HepG2 (cell line): Measurements from ENCODE around the gene RAET1E. TPM values are rescaled to one million over a fixed set of nuclear protein-coding genes. Genes with fewer than 3 reads are reported as not detected.

Experiments used
- FOXK2 ChIP-seq: fragments of 450-650 bp; IDR thresholded peaks from 2 replicates; pipeline ENCODE4 v1.6.1; 2016
- NFAT5 ChIP-seq: sonication (generic); formaldehyde crosslinking; IDR thresholded peaks from 2 replicates; pipeline ENCODE4 v1.4.0; 2020; ENCODE audit warnings: missing genetic modification reagents
- NFRKB ChIP-seq: fragments of 450-650 bp; IDR thresholded peaks from 2 replicates; pipeline ENCODE4 v1.6.1; 2017
- NFYC ChIP-seq: IDR thresholded peaks from 2 replicates; pipeline ENCODE4 v1.6.1; 2016; ENCODE audit warnings: missing genetic modification reagents, missing compliant biosample characterization
- NPAS2 ChIP-seq: sonication (generic); formaldehyde crosslinking; IDR thresholded peaks from 2 replicates; pipeline ENCODE4 v1.8.0; 2022; ENCODE audit warnings: mild to moderate bottlenecking, missing genetic modification reagents, borderline replicate concordance
- PBX2 ChIP-seq: IDR thresholded peaks from 2 replicates; pipeline ENCODE4 v1.6.1; 2016; ENCODE audit warnings: control low read depth
- PHF20 ChIP-seq: sonication (generic); formaldehyde crosslinking; IDR thresholded peaks from 2 replicates; pipeline ENCODE4 v1.5.0; 2020; ENCODE audit warnings: mild to moderate bottlenecking, missing genetic modification reagents
- RFXAP ChIP-seq: sonication (generic); formaldehyde crosslinking; IDR thresholded peaks from 2 replicates; pipeline ENCODE4 v1.4.0; 2020; ENCODE audit warnings: missing genetic modification reagents, borderline replicate concordance
- RNF219 ChIP-seq: sonication (generic); formaldehyde crosslinking; IDR thresholded peaks from 2 replicates; pipeline ENCODE4 v1.5.0; 2020; ENCODE audit warnings: mild to moderate bottlenecking, missing genetic modification reagents
- SETDB1 ChIP-seq: sonication (generic); formaldehyde crosslinking; IDR thresholded peaks from 2 replicates; pipeline ENCODE4 v1.5.1; 2020; ENCODE audit warnings: missing genetic modification reagents, mild to moderate bottlenecking, borderline replicate concordance
- ZBTB1 ChIP-seq: sonication (generic); formaldehyde crosslinking; IDR thresholded peaks from 2 replicates; pipeline ENCODE4 v1.4.0; 2020; ENCODE audit warnings: missing genetic modification reagents, borderline replicate concordance
- ZFP41 ChIP-seq: sonication (generic); formaldehyde crosslinking; IDR thresholded peaks from 2 replicates; pipeline ENCODE4 v1.4.0; 2020; ENCODE audit warnings: mild to moderate bottlenecking, missing genetic modification reagents, borderline replicate concordance
- ZNF225 ChIP-seq: sonication (generic); formaldehyde crosslinking; IDR thresholded peaks from 2 replicates; pipeline ENCODE4 v1.4.0; 2020; ENCODE audit warnings: mild to moderate bottlenecking, missing genetic modification reagents
- ZNF230 ChIP-seq: sonication (generic); formaldehyde crosslinking; IDR thresholded peaks from 2 replicates; pipeline ENCODE4 v1.4.0; 2020; ENCODE audit warnings: mild to moderate bottlenecking, missing genetic modification reagents
- ZNF382 ChIP-seq: sonication (generic); formaldehyde crosslinking; IDR thresholded peaks from 2 replicates; pipeline ENCODE4 v1.5.0; 2020; ENCODE audit warnings: missing genetic modification reagents, mild to moderate bottlenecking, borderline replicate concordance
- ZNF501 ChIP-seq: sonication (generic); formaldehyde crosslinking; IDR thresholded peaks from 2 replicates; pipeline ENCODE4 v1.5.1; 2020; ENCODE audit warnings: mild to moderate bottlenecking, moderate library complexity, missing genetic modification reagents
- ZZZ3 ChIP-seq: sonication (generic); formaldehyde crosslinking; IDR thresholded peaks from 2 replicates; pipeline ENCODE4 v1.4.0; 2020; ENCODE audit warnings: missing genetic modification reagents, mild to moderate bottlenecking, borderline replicate concordance
- polyA plus RNA-seq, 8 experiments: library from polyadenylated mRNA; depleted of rRNA in 3 of 8; stranded (reverse) in 7 of 8; unstranded in 1 of 8; fragments of >200 nt; fragmentation: Illumina TruSeq in 4 of 8; extraction: Trizol in 4 of 8; gene quantifications; 2 replicates each; pipeline versions ENCODE4 v1.2.1 to v1.2.3, GENCODE V29; 2011 to 2016; ENCODE audit warnings: low read depth in 4 of 8, missing spikeins in 1 of 8, mixed read lengths in 1 of 8; ENCODE audit not compliant: insufficient read depth in 1 of 8
- total RNA-seq, 5 experiments: library from RNA; depleted of rRNA; stranded (reverse); fragments of >200 nt; fragmentation: Illumina TruSeq; extraction: Trizol; gene quantifications; 2 replicates each; pipeline ENCODE4 v1.2.3, GENCODE V29; 2016; ENCODE audit warnings: low read depth in 1 of 5
- TF ChIP-seq, protein P1 (sequence below): sonication (generic); formaldehyde crosslinking; conservative IDR thresholded peaks from 2 replicates; pipeline ENCODE4 v1.4.0; 2020; ENCODE audit warnings: missing genetic modification reagents
- TF ChIP-seq, protein P2 (sequence below): sonication (generic); formaldehyde crosslinking; IDR thresholded peaks from 2 replicates; pipeline ENCODE4 v1.9.0; 2021; ENCODE audit warnings: missing genetic modification reagents, borderline replicate concordance

Gene RAET1E
- total and polyA plus RNA-seq, 2 of the 13 experiments (the other 11 are each of a cell fraction or from before 2014, with no cell fraction given), result not detected

- TF ChIP-seq ZNF382 (CRISPR knock-in tag) (no peak), RNF219 (CRISPR knock-in tag) (no peak; the same call in 1 of the 2 replicates), NPAS2 (CRISPR knock-in tag) (no peak), ZZZ3 (CRISPR knock-in tag) (no peak), ZFP41 (no peak), ZBTB1 (CRISPR knock-in tag) (no peak), RFXAP (CRISPR knock-in tag) (no peak), NFYC (CRISPR knock-in tag) (no peak), NFRKB (no peak), FOXK2 (no peak), ZNF230 (CRISPR knock-in tag) (no peak), ZNF225 (peak; percentile 54; the same call in 1 of the 2 replicates), PBX2 (CRISPR knock-in tag) (no peak), PHF20 (CRISPR knock-in tag) (peak; percentile 70), SETDB1 (CRISPR knock-in tag) (no peak), ZNF501 (CRISPR knock-in tag) (peak; percentile 77), NFAT5 (CRISPR knock-in tag) (peak; percentile 31; the same call in 1 of the 2 replicates)
- TF ChIP-seq, protein P1, sequence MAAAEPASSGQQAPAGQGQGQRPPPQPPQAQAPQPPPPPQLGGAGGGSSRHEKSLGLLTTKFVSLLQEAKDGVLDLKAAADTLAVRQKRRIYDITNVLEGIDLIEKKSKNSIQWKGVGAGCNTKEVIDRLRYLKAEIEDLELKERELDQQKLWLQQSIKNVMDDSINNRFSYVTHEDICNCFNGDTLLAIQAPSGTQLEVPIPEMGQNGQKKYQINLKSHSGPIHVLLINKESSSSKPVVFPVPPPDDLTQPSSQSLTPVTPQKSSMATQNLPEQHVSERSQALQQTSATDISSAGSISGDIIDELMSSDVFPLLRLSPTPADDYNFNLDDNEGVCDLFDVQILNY (CRISPR knock-in tag), result peak; percentile 44
- TF ChIP-seq, protein P2, sequence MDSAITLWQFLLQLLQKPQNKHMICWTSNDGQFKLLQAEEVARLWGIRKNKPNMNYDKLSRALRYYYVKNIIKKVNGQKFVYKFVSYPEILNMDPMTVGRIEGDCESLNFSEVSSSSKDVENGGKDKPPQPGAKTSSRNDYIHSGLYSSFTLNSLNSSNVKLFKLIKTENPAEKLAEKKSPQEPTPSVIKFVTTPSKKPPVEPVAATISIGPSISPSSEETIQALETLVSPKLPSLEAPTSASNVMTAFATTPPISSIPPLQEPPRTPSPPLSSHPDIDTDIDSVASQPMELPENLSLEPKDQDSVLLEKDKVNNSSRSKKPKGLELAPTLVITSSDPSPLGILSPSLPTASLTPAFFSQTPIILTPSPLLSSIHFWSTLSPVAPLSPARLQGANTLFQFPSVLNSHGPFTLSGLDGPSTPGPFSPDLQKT (CRISPR knock-in tag), result peak; percentile 6; the same call in 1 of the 2 replicates
Observed at GRCh38 chr6:149863698-149864577, 34.0 kb downstream of the RAET1E start, which contains the start of gene LRP11 (continued).
